Breast epithelium (tissue), 3 donors: ENCODE results near the gene ZC3H4.

Experiments
- CTCF ChIP-seq, 3 donors: fragments of 450-650 bp; IDR thresholded peaks; one replicate each; pipeline ENCODE4 v1.5.1; 2016 to 2017; ENCODE audit warnings: antibody characterized with exemption in 3 of 3, mild to moderate bottlenecking in 3 of 3, moderate library complexity in 3 of 3
- POLR2A ChIP-seq: fragments of 450-650 bp; IDR thresholded peaks from one replicate; pipeline ENCODE4 v1.6.1; 2016; ENCODE audit warnings: antibody characterized with exemption, mild to moderate bottlenecking, moderate library complexity
- POLR2AphosphoS5 ChIP-seq, 3 donors: sonication (generic); formaldehyde crosslinking; IDR thresholded peaks; one replicate each; pipeline ENCODE4 v1.6.1; 2017; ENCODE audit warnings: antibody characterized with exemption in 3 of 3

GRCh38 chr19:47146920-47147319 lies 33.3 kb upstream of the ZC3H4 start:
- TF ChIP-seq CTCF (IDR thresholded peaks at IDR 0.05) (no peak), POLR2A (no peak), POLR2AphosphoS5 (IDR thresholded peaks at IDR 0.05) (no peak)
